D341Med (cell line): Measurements from ENCODE around the gene HSH2D.
"Not testable (repeated sequence)": the region's sequence is repeated elsewhere in the genome, so short reads cannot be mapped to it uniquely, and the experiment has no call there.

Experiments used
- DNase-seq: peaks from one replicate; pipeline ENCODE4 v3.0.0; 2012; ENCODE audit warnings: low spot score

The HSH2D gene

GRCh38 chr19:16143399-16144215, at the start of gene HSH2D:
Gene HSH2D, plus strand, starts transcription at chr19:16143685. Its CDS starts 5,066 bp downstream, at chr19:16148751.
- DNase-seq = no peak

- no peak for DNase-seq
Observed at GRCh38 chr19:16094360-16095070, 49.0 kb upstream of the HSH2D start.

GRCh38 chr19:16095071-16095571, 48.4 kb upstream of the HSH2D start:
- no peak for DNase-seq

GRCh38 chr19:16096280-16096855, 47.1 kb upstream of the HSH2D start:
- DNase-seq = peak; percentile 77

- DNase-seq = no peak
Observed at GRCh38 chr19:16098416-16098768, 45.1 kb upstream of the HSH2D start.

GRCh38 chr19:16098821-16099220, 44.7 kb upstream of the HSH2D start:
- DNase-seq = no peak

- DNase-seq = not testable (repeated sequence)
Observed at GRCh38 chr19:16099314-16099965, 44.0 kb upstream of the HSH2D start.

- DNase-seq = no peak
Observed at GRCh38 chr19:16100524-16100923, 43.0 kb upstream of the HSH2D start.

GRCh38 chr19:16104722-16105121, 38.8 kb upstream of the HSH2D start:
- DNase-seq = no peak

GRCh38 chr19:16106121-16106520, 37.4 kb upstream of the HSH2D start:
- no peak for DNase-seq

- DNase-seq = peak; percentile 99
Observed at GRCh38 chr19:16111160-16111908, 32.2 kb upstream of the HSH2D start, which contains the start of gene RAB8A. Gene RAB8A, plus strand, starts transcription at chr19:16111889. Its CDS starts 13 bp downstream, at chr19:16111902.

GRCh38 chr19:16111909-16112752, 31.4 kb upstream of the HSH2D start:
- no peak for DNase-seq

GRCh38 chr19:16112778-16113177, 30.7 kb upstream of the HSH2D start:
- DNase-seq = no peak

GRCh38 chr19:16113727-16114126, 29.8 kb upstream of the HSH2D start:
- no peak for DNase-seq

- DNase-seq = no peak
Observed at GRCh38 chr19:16115301-16116039, 28.0 kb upstream of the HSH2D start.

GRCh38 chr19:16116067-16116466, 27.4 kb upstream of the HSH2D start:
- DNase-seq = no peak

GRCh38 chr19:16117594-16118033, 25.9 kb upstream of the HSH2D start:
- DNase-seq = no peak

GRCh38 chr19:16118489-16119033, 24.9 kb upstream of the HSH2D start:
- no peak for DNase-seq

- DNase-seq = not testable (repeated sequence)
Observed at GRCh38 chr19:16119075-16119857, 24.2 kb upstream of the HSH2D start.
